Activated naive CD4-positive, alpha-beta T cell treated with anti-CD3 and anti-CD28 coated beads, Interleukin-2, amount 50 U/mL, for 72 hours (primary cell): Measurements from ENCODE around the gene POU2F1. TPM values are rescaled to one million over a fixed set of nuclear protein-coding genes. Genes with fewer than 3 reads are reported as not detected.
"Not testable (repeated sequence)": the region's sequence is repeated elsewhere in the genome, so short reads cannot be mapped to it uniquely, and the experiment has no call there.

Experiments used
- ATAC-seq, 2 donors: fragments of 150-1000 bp; cut with Tn5 transposase; 2 replicates each; pipeline ENCODE4 v1.10.0; 2021; ENCODE audit warnings: mild to moderate bottlenecking in 2 of 2, moderate library complexity in 2 of 2
- DNase-seq, 2 donors: peaks; one replicate each; pipeline ENCODE4 v3.0.0; 2021 to 2022; ENCODE audit warnings: low spot score in 2 of 2
- H3K27ac Mint-ChIP-seq, 2 donors: one replicate each; pipeline ENCODE4 v1.8.0; 2022; ENCODE audit warnings: mild to moderate bottlenecking in 2 of 2, mixed read lengths in 2 of 2
- H3K36me3 Mint-ChIP-seq, 2 donors: one replicate each; pipeline ENCODE4 v1.8.0; 2022; ENCODE audit warnings: mixed read lengths in 2 of 2
- H3K9me3 Mint-ChIP-seq, 2 donors: one replicate each; pipeline ENCODE4 v1.8.0; 2022; ENCODE audit warnings: mixed read lengths in 2 of 2
- total RNA-seq, 2 donors: library from RNA; stranded (reverse); gene quantifications; one replicate each; pipeline ENCODE4 v1.2.3, GENCODE V29; 2022

Gene POU2F1
- total RNA-seq, 2 donors from 2014 or later = 32.0 to 32.1 TPM

- peaks cover 6 to 11% of the 10 kb centered on the region in 2 donors for H3K36me3 Mint-ChIP-seq
- H3K9me3 Mint-ChIP-seq = no peaks in the 10 kb centered on the region
- ATAC-seq (peak; percentile 0 to 4), DNase-seq (peak in 1 of 2 donors; percentile 40)
- H3K27ac Mint-ChIP-seq = peak overlapping the region; percentile 94 to 98
These were observed 546 bp downstream of the POU2F1 start for GRCh38 chr1:167221126-167221737.

- peak overlapping the region; percentile 89 to 99 for H3K27ac Mint-ChIP-seq
- DNase-seq (peak; percentile 66 to 87), ATAC-seq (peak; percentile 63 to 83)
- H3K9me3 Mint-ChIP-seq = no peaks in the 10 kb centered on the region
- H3K36me3 Mint-ChIP-seq = peaks cover 6 to 11% of the 10 kb centered on the region in 2 donors
These were observed 1.3 kb downstream of the POU2F1 start for GRCh38 chr1:167221738-167222610.

- H3K9me3 Mint-ChIP-seq = no peaks in the 10 kb centered on the region
- DNase-seq (no peak), ATAC-seq (no peak)
- peak overlapping the region; percentile 32 to 89 for H3K27ac Mint-ChIP-seq
- H3K36me3 Mint-ChIP-seq = peaks cover 6 to 11% of the 10 kb centered on the region in 2 donors
These were observed 2.7 kb downstream of the POU2F1 start for GRCh38 chr1:167223144-167224103.

GRCh38 chr1:167224734-167225235 is 4.1 kb downstream of the POU2F1 start:
- not testable (repeated sequence) for H3K36me3 Mint-ChIP-seq, DNase-seq, H3K9me3 Mint-ChIP-seq, ATAC-seq, H3K27ac Mint-ChIP-seq

- DNase-seq (no peak), ATAC-seq (no peak)
- peaks cover 0 to 6% of the 10 kb centered on the region in 2 donors for H3K36me3 Mint-ChIP-seq
- H3K9me3 Mint-ChIP-seq = no peaks in the 10 kb centered on the region
- H3K27ac Mint-ChIP-seq = no peak overlapping the region
These were observed 5.2 kb downstream of the POU2F1 start for GRCh38 chr1:167225920-167226319.

GRCh38 chr1:167227934-167228378 is 7.3 kb downstream of the POU2F1 start:
- Mint-ChIP-seq H3K27ac (no peak overlapping the region), H3K36me3 (no peaks in the 10 kb centered on the region)

GRCh38 chr1:167229719-167230385 is 9.2 kb downstream of the POU2F1 start:
- DNase-seq (no peak), ATAC-seq (no peak)
- no peaks in the 10 kb centered on the region for H3K36me3 Mint-ChIP-seq
- H3K27ac Mint-ChIP-seq = no peak overlapping the region
- no peaks in the 10 kb centered on the region for H3K9me3 Mint-ChIP-seq

More at GRCh38 chr1:167227934-167228378, 7.3 kb downstream of the POU2F1 start:
- H3K9me3 Mint-ChIP-seq = no peaks in the 10 kb centered on the region
- ATAC-seq = no peak
- no peak for DNase-seq

- no peak for DNase-seq
- Mint-ChIP-seq H3K36me3 (no peaks in the 10 kb centered on the region), H3K27ac (no peak overlapping the region), H3K9me3 (no peaks in the 10 kb centered on the region)
- no peak for ATAC-seq
These were observed 9.8 kb downstream of the POU2F1 start for GRCh38 chr1:167230437-167230836.

GRCh38 chr1:167231873-167232450 is 11.3 kb downstream of the POU2F1 start:
- ATAC-seq = no peak
- no peaks in the 10 kb centered on the region for H3K9me3 Mint-ChIP-seq
- no peak overlapping the region for H3K27ac Mint-ChIP-seq
- no peaks in the 10 kb centered on the region for H3K36me3 Mint-ChIP-seq
- DNase-seq = no peak

- H3K27ac Mint-ChIP-seq = no peak overlapping the region
- no peaks in the 10 kb centered on the region for H3K9me3 Mint-ChIP-seq
- no peaks in the 10 kb centered on the region for H3K36me3 Mint-ChIP-seq
- DNase-seq (no peak), ATAC-seq (no peak)
These were observed 12.1 kb downstream of the POU2F1 start for GRCh38 chr1:167232801-167233200.

- ATAC-seq = no peak
- no peak overlapping the region for H3K27ac Mint-ChIP-seq
- DNase-seq = no peak
- H3K36me3 Mint-ChIP-seq = no peaks in the 10 kb centered on the region
- H3K9me3 Mint-ChIP-seq = no peaks in the 10 kb centered on the region
These were observed 12.7 kb downstream of the POU2F1 start for GRCh38 chr1:167233373-167233772.

- no peak for DNase-seq
- Mint-ChIP-seq H3K36me3 (peaks cover 0 to 2% of the 10 kb centered on the region in 2 donors), H3K27ac (no peak overlapping the region), H3K9me3 (no peaks in the 10 kb centered on the region)
- no peak for ATAC-seq
These were observed 16.3 kb downstream of the POU2F1 start for GRCh38 chr1:167237000-167237399.

- no peak for ATAC-seq
- H3K27ac Mint-ChIP-seq = no peak overlapping the region
- no peak for DNase-seq
These were observed 18.0 kb downstream of the POU2F1 start for GRCh38 chr1:167238713-167239112.

GRCh38 chr1:167239257-167239656 is 18.6 kb downstream of the POU2F1 start:
- DNase-seq = no peak
- ATAC-seq = no peak
- Mint-ChIP-seq H3K9me3 (peaks cover 0 to 4% of the 10 kb centered on the region in 2 donors), H3K27ac (no peak overlapping the region), H3K36me3 (peaks cover 0 to 12% of the 10 kb centered on the region in 2 donors)

More at GRCh38 chr1:167238713-167239112, 18.0 kb downstream of the POU2F1 start:
- Mint-ChIP-seq H3K36me3 (peaks cover 0 to 8% of the 10 kb centered on the region in 2 donors), H3K9me3 (peaks cover 0 to under 1% of the 10 kb centered on the region in 2 donors)

GRCh38 chr1:167244244-167244643 is 23.6 kb downstream of the POU2F1 start:
- Mint-ChIP-seq H3K36me3 (peaks cover 0 to 12% of the 10 kb centered on the region in 2 donors), H3K9me3 (peaks cover 0 to 4% of the 10 kb centered on the region in 2 donors), H3K27ac (no peak overlapping the region)
- no peak for ATAC-seq
- no peak for DNase-seq
